GM23248 (cell line): Measurements from ENCODE around the gene SLC4A4.

ENCODE experiments used
- EZH2 ChIP-seq: fragments of 200-600 bp; sonication (generic); IDR thresholded peaks from 2 replicates; pipeline ENCODE4 v1.6.1; 2018; ENCODE audit warnings: antibody characterized with exemption, mild to moderate bottlenecking; ENCODE audit not compliant: insufficient read depth, poor library complexity, severe bottlenecking
- EZH2phosphoT487 ChIP-seq: fragments of 200-600 bp; sonication (generic); IDR thresholded peaks from 2 replicates; pipeline ENCODE4 v1.6.1; 2018; ENCODE audit warnings: antibody characterized with exemption, moderate library complexity, mild to moderate bottlenecking, low read depth; ENCODE audit not compliant: insufficient read depth

- TF ChIP-seq EZH2phosphoT487 (no peak), EZH2 (no peak)
These were observed 42.0 kb downstream of the SLC4A4 start for GRCh38 chr4:71380788-71381187.
